CD14-positive monocyte (primary cell): ENCODE measurements around the gene TRPM4. TPM values are rescaled to one million over a fixed set of nuclear protein-coding genes. Genes with fewer than 3 reads are reported as not detected.

Experiments used
- DNase-seq, 3 donors: peaks; one replicate each; pipeline ENCODE4 v3.0.0-alpha.2; 2011 to 2022
- H2AFZ ChIP-seq: 2 replicates; pipeline ENCODE4 v1.6.0; 2012; ENCODE audit warnings: mild to moderate bottlenecking, low read depth, low read length, inconsistent platforms; ENCODE audit not compliant: insufficient read depth, poor library complexity, severe bottlenecking
- H3K27ac ChIP-seq, 2 donors: 1 replicate in 1 of 2; 2 replicates in 1 of 2; pipeline ENCODE4 v1.5.1; 2012 to 2013; ENCODE audit warnings: low read length in 2 of 2, control low read depth in 1 of 2, inconsistent platforms in 1 of 2, low read depth in 1 of 2, mild to moderate bottlenecking in 1 of 2
- H3K27me3 ChIP-seq, 2 donors: one replicate each; pipeline versions ENCODE4 v1.6.0 to v1.6.1; 2011 to 2013; ENCODE audit warnings: low read length in 2 of 2; ENCODE audit not compliant: control insufficient read depth in 2 of 2, insufficient read depth in 2 of 2
- H3K36me3 ChIP-seq, 2 donors: replicated peaks in 1 of 2; 1 replicate in 1 of 2; 2 replicates in 1 of 2; pipeline versions ENCODE4 v1.5.1 to v1.6.1; 2012 to 2013; ENCODE audit warnings: low read length in 2 of 2, control low read depth in 1 of 2, inconsistent platforms in 1 of 2, mild to moderate bottlenecking in 1 of 2; ENCODE audit not compliant: insufficient read depth in 2 of 2, control insufficient read depth in 1 of 2
- H3K4me1 ChIP-seq, 2 donors: 1 replicate in 1 of 2; 2 replicates in 1 of 2; pipeline versions ENCODE4 v1.5.1 to v1.6.1; 2012 to 2013; ENCODE audit warnings: low read length in 2 of 2, control low read depth in 1 of 2, inconsistent platforms in 1 of 2, mild to moderate bottlenecking in 1 of 2, moderate library complexity in 1 of 2; ENCODE audit not compliant: insufficient read depth in 2 of 2, control insufficient read depth in 1 of 2
- H3K4me2 ChIP-seq: replicated peaks from 2 replicates; pipeline ENCODE3; 2012; ENCODE audit warnings: low read length, moderate library complexity, mild to moderate bottlenecking; ENCODE audit not compliant: poor library complexity, severe bottlenecking; ENCODE audit errors: extremely low read depth
- H3K4me3 ChIP-seq, 3 experiments: fragments of 200-600 bp in 1 of 3; sonication (generic) in 1 of 3; replicated peaks in 1 of 3; 1 replicate in 2 of 3; 2 replicates in 1 of 3; pipeline ENCODE4 v1.5.1; 2011 to 2013; ENCODE audit warnings: low read length in 3 of 3, mild to moderate bottlenecking in 3 of 3, control low read depth in 2 of 3, low read depth in 2 of 3, inconsistent platforms in 1 of 3, moderate library complexity in 1 of 3
- H3K79me2 ChIP-seq: 2 replicates; pipeline ENCODE4 v1.6.0; 2012; ENCODE audit warnings: mild to moderate bottlenecking, control low read depth, inconsistent platforms, low read length, moderate library complexity; ENCODE audit not compliant: insufficient read depth
- H3K9ac ChIP-seq: 2 replicates; pipeline ENCODE4 v1.6.0; 2017; ENCODE audit warnings: low read length, mild to moderate bottlenecking; ENCODE audit not compliant: insufficient read depth, poor library complexity, severe bottlenecking
- H3K9me3 ChIP-seq, 2 donors: replicated peaks in 1 of 2; 1 replicate in 1 of 2; 2 replicates in 1 of 2; pipeline versions ENCODE4 v1.5.1 to v1.6.1; 2012 to 2013; ENCODE audit warnings: low read length in 2 of 2, control low read depth in 1 of 2; ENCODE audit not compliant: control insufficient read depth in 1 of 2, insufficient read depth in 1 of 2
- H4K20me1 ChIP-seq: 2 replicates; pipeline ENCODE4 v1.6.0; 2012; ENCODE audit warnings: mild to moderate bottlenecking, low read length, control low read depth, moderate library complexity; ENCODE audit not compliant: insufficient read depth
- H3K27ac Mint-ChIP-seq, 7 donors: one replicate each; pipeline ENCODE4 v1.8.0; 2020; ENCODE audit warnings: mild to moderate bottlenecking in 7 of 7, mixed read lengths in 7 of 7, moderate library complexity in 6 of 7, inconsistent platforms in 2 of 7
- H3K27me3 Mint-ChIP-seq, 3 donors: one replicate each; pipeline ENCODE4 v1.8.0; 2021 to 2022; ENCODE audit warnings: low read depth in 3 of 3, mild to moderate bottlenecking in 3 of 3, mixed read lengths in 3 of 3, moderate library complexity in 3 of 3, inconsistent platforms in 1 of 3
- H3K36me3 Mint-ChIP-seq, 2 donors: one replicate each; pipeline ENCODE4 v1.8.0; 2020; ENCODE audit warnings: mixed read lengths in 2 of 2, inconsistent platforms in 1 of 2, mild to moderate bottlenecking in 1 of 2
- H3K4me1 Mint-ChIP-seq: one replicate; pipeline ENCODE4 v1.8.0; 2020; ENCODE audit warnings: mild to moderate bottlenecking, mixed read lengths
- H3K4me3 Mint-ChIP-seq, 2 donors: one replicate each; pipeline ENCODE4 v1.8.0; 2020; ENCODE audit warnings: mild to moderate bottlenecking in 2 of 2, mixed read lengths in 2 of 2, moderate library complexity in 1 of 2
- H3K9me3 Mint-ChIP-seq, 7 donors: one replicate each; pipeline ENCODE4 v1.8.0; 2020 to 2022; ENCODE audit warnings: mixed read lengths in 7 of 7, mild to moderate bottlenecking in 6 of 7, moderate library complexity in 6 of 7, inconsistent platforms in 2 of 7
- CTCF ChIP-seq: fragments of 200-600 bp; IDR thresholded peaks from one replicate; pipeline ENCODE4 v1.8.0; 2022; ENCODE audit warnings: antibody characterized with exemption, mild to moderate bottlenecking
- WGBS: methylation state at CpG from one replicate; pipeline ENCODE4 v1.1.5; 2013; ENCODE audit warnings: missing lambda C conversion rate; ENCODE audit not compliant: insufficient coverage; 5-methylcytosine and 5-hydroxymethylcytosine counted together
- intact Hi-C, 2 donors: fragments of 100-400 bp; cut with micrococcal nuclease; formaldehyde crosslinking; loops; one replicate each; pipeline versions ENCODE4 v1.15.0 to v1.15.1; 2023
- polyA plus RNA-seq, 3 donors: library from polyadenylated mRNA; depleted of rRNA in 1 of 3; unstranded in 2 of 3; stranded (reverse) in 1 of 3; fragments of 300-500 nt in 2 of 3; fragments of >200 nt in 1 of 3; fragmentation: Illumina TruSeq in 2 of 3; gene quantifications; 1 replicate in 2 of 3; 2 replicates in 1 of 3; pipeline ENCODE4 v1.2.3, GENCODE V29; 2012 to 2021

Gene TRPM4
- polyA plus RNA-seq, 3 donors: 6.0 to 6.9 (median 6.6) TPM

GRCh38 chr19:49148044-49148682, 9.4 kb upstream of the TRPM4 start:
- Mint-ChIP-seq H3K27me3 (peaks cover 63 to 74% (median 72%) of the 10 kb centered on the region in 3 donors), H3K4me1 (peaks cover 41% of the 10 kb centered on the region)
- H3K9ac ChIP-seq: no peak overlapping the region

More at GRCh38 chr19:49148044-49148682, 9.4 kb upstream of the TRPM4 start:
- no peak overlapping the region for H3K4me3 ChIP-seq
- Mint-ChIP-seq H3K4me3 (peak overlapping the region in 1 of 2 donors; percentile 93), H3K9me3 (peaks cover 6 to 36% (median 23%) of the 10 kb centered on the region in 7 donors), H3K36me3 (peaks cover 3 to 4% of the 10 kb centered on the region in 2 donors), H3K27ac (peak overlapping the region in 2 of 7 donors; percentile 10 to 63)
- H3K79me2 ChIP-seq: no peaks in the 10 kb centered on the region
- no peak for TF ChIP-seq CTCF
- peaks cover 13 to 53% of the 10 kb centered on the region in 2 donors for H3K27me3 ChIP-seq
- no peak overlapping the region for H2AFZ ChIP-seq
- intact Hi-C loops: loop anchor here (5.0 kb wide), 2 partner anchors 36 to 51 kb away; partner anchors contain the start of gene LIN7B (in 1 of the 2)
- H3K4me1 ChIP-seq: peaks cover 39 to 47% of the 10 kb centered on the region in 2 donors
- H3K27ac ChIP-seq: no peak overlapping the region
- H4K20me1 ChIP-seq: no peaks in the 10 kb centered on the region
- H3K36me3 ChIP-seq: no peaks in the 10 kb centered on the region
- 76% methylated on average over 11 of the region's 11 CpGs for WGBS
- H3K4me2 ChIP-seq: no peak overlapping the region
- no peak for DNase-seq
- H3K9me3 ChIP-seq: peaks cover 22 to 30% of the 10 kb centered on the region in 2 donors
